Right ventricle myocardium superior (tissue), 1 donor: ENCODE measurements around the gene AIFM2. TPM values are rescaled to one million over a fixed set of nuclear protein-coding genes. Genes with fewer than 3 reads are reported as not detected.

Source experiments
- ATAC-seq: fragments of 200-7000 bp; cut with Tn5 transposase; one replicate; pipeline ENCODE4 v1.9.1; 2020; ENCODE audit warnings: mild to moderate bottlenecking; ENCODE audit not compliant: poor library complexity
- DNase-seq: peaks from one replicate; pipeline ENCODE4 v3.0.0-alpha.2; 2020
- intact Hi-C: fragments of 100-400 bp; cut with DNase I; formaldehyde crosslinking; loops from one replicate; pipeline ENCODE4 v1.11.2; 2022
- total RNA-seq: library from RNA; stranded (reverse); fragmentation: NEBNext Ultra II Directional; extraction: Animal tissue kit (Norgen Biotek cat#: 25700); gene quantifications from one replicate; pipeline ENCODE4 v1.2.1, GENCODE V29; 2021
- donor health status: DM: no; HTN: yes; CAD: no; lungs with severe emphysema.

AIFM2 gene
- total RNA-seq, 1 donor from 2014 or later, result 20.2 TPM

DNA sequence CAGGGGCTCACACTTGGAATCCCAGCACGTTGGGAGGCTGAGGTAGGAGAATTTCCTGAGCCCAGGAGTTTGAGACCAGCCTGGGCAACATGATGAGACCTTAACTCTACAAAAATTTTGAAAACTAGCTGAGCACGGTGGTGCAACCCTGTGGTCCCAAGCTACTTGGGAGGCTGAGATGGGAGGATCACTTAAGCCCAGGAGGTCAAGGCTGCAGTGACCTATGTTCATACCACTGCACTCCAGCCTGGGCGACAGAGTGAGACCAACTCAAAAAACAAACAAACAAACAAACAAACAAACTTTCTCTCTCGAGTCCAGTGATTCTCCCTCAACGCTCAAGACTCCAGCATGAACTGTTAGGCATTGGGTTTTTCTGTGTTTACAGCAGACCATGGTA lies 15.9 kb upstream of the AIFM2 start:
- intact Hi-C loops, result no loop called here
- DNase-seq, result no peak
- ATAC-seq, result no peak

DNA sequence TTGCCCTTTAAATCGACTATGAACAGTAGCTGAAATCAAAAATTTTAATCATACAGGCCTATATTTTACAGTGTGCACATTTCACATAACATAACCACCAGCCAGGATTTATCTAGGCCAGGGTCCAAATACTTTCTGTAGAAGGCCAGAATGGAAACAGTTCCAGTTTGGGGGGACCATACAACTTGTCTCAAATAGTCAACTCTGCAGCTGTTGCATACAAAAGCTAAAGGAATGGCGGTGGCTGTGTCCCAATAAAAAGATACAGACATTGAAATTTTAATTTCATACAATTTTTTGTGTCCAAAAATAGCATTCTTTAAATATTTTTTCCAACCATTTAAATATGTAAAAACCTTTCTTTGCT lies 14.6 kb upstream of the AIFM2 start:
- ATAC-seq, result no peak
- intact Hi-C loops, result no loop called here
- no peak for DNase-seq

DNA sequence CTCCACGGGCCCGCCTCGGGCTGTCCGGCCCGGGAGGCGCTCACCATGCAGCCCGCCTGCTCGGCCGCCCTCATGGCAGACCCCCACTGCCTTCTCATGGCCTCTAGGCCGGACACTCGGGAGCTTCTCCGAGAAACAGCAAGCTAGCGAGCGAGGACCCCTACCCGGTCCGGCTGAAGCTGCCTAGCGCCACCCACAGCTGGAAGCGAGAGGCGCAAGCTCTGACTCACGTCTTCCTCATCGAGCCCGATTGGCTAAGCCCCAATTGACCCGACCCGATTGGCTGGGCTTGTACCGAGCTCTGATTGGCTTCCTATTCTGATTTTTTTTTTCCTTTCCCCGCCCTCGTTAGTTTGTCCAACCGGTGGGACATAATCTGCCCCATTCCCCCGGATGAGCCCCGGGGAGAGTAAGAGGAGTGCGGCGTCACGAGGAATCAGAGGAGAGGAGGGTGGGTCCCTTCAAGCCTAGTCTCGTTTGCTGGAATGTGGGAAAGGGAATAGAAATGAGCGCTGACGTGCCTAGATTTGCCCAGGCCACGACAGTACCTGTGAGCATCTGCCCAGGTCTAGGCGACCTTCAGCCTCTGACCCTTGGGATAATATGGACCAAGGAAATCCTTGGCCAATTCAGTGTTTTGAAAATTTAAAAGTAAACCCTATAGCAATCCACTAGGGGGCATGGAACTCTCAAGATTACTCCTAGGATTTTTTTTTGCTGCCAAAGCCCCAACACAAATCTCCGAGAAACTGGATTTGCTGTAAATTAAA lies 14.0 kb upstream of the AIFM2 start, which contains the start of gene TYSND1:
TSS of gene TYSND1 (minus strand) at position 212 of the 770 bp plus-strand sequence. CDS start at position 98, 114 bp downstream.
- peak; percentile 97 for DNase-seq
- intact Hi-C loops, result no loop called here
- ATAC-seq, result peak; percentile 95

DNA sequence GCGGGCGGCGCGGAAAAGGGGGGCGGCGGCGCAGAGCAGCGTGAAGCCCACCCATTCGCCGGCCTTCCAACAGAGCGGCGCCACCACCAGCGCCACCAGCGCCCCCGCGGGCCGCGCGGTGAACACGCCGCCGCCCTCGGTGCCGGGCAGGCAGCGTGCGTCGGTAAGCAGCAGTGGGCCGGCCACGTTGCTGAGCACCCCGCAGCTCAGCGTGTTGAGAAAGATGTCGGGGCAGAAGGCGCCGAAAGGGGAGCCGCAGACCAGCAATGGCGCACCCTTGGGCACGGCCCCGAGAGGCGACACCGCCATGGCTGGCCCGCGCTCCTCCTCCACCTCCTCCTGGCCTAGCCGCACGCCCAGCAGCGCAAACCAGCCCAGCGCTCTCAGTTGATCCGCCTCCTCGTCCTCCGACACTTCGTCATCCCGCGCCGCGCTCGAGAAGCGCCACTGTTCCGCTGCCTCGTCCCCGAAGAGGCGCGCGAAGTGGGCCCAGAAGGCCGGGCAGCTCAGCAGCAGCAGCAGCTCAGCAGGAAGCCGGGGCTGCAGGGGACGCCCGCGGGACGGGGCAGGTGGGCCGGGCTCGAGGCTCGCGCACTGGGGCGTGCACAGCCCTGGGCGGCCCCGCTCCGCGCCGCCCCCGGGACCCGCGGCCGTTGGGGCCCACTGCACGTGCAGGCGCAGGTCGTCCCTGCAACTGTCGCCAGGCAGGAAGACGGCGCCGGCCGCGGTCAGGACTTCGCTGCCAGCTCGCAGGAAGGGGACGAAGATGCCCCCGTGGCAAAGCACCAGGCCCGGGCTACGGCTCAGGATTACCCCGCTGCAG lies 13.3 kb upstream of the AIFM2 start:
- peak; percentile 77 for ATAC-seq
- peak; percentile 82 for DNase-seq
- intact Hi-C loops, result no loop called here

DNA sequence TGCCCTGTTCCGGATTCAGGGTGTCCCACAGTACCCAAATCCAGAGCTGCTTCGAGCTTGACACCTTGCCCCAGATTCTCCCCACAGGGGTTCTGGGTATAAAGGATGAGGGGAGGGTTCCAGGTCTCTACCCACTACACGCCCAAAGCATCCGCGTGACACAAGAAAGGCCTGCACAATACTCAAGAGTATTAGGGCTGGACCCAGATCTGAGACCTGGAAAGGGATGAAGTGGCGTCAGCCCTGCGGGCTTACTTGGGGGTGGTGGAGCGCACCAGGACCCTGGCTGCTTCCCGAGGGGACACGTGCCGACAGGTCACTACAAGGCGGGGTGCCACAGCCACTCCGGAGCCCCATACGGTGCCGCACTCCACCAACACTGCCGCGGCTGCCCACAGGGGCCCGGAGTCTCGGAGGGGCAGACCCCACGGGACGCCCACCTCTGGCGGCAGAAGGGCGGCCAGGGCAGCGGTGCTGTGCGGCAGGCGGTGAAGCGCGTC lies 12.6 kb upstream of the AIFM2 start:
- DNase-seq (no peak), ATAC-seq (no peak)
- intact Hi-C loops, result no loop called here

DNA sequence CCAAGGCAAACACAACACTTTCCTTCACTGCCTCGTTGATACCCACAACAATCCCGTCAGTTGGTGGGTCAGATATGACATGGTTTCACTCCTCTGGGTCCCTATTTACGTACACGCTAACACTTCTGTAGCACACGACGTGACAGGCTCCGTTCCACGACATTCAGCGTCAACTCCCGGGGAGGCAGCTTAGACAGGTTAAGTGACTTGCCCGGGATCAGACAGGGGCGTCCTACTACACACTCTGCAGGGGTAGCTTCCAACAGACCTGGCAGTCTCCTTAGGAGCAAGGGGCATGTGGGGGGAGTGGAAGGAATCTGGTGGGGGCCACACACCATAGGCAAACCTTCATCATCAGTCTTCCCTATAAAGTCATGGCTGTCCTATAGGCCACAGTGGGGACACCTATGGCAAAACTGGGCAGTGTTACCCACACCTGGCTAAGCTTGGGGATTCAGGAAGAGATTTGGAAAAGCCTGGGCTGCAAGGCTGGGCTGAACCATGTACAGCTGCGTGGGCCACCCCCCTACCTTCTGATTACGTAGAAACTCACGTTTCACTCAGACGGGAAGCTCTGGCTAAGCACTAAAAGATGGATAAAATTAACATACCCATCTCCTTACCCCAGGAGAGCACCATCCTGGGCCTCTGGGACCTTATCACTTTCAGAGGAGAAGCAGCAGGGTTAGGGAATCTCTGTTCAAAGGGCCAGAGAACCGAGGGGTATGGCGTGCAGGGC lies 11.9 kb upstream of the AIFM2 start:
- intact Hi-C loops, result no loop called here
- DNase-seq (no peak), ATAC-seq (no peak)

DNA sequence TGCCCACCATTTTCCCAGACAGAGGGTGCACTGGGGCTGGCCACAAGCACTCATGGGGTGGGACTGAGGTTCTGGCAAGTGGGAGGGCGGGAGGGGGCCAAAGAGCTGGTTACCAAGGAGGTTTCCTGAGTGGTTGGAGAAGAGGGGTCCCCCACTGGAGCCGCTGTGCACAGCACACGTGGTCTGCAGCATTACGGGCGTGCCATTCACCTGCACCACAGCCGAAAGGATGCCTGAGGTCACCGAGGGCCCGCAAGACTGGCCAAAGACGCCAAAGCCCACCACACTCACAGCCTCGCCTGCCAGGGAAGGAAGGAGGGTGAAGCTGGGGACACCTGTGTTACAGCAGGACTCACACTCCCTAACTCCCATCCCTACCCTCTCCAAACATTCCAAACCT lies 9.9 kb upstream of the AIFM2 start:
- DNase-seq, result no peak
- no peak for ATAC-seq
- intact Hi-C loops, result no loop called here

- DNase-seq, result no peak
- intact Hi-C loops, result no loop called here
- ATAC-seq, result no peak
Measured at GRCh38 chr10:70140297-70140696, 7.7 kb upstream of the AIFM2 start.

GRCh38 chr10:70139997-70140250 lies 7.3 kb upstream of the AIFM2 start:
- DNase-seq (no peak), ATAC-seq (no peak)
- intact Hi-C loops, result no loop called here

DNA sequence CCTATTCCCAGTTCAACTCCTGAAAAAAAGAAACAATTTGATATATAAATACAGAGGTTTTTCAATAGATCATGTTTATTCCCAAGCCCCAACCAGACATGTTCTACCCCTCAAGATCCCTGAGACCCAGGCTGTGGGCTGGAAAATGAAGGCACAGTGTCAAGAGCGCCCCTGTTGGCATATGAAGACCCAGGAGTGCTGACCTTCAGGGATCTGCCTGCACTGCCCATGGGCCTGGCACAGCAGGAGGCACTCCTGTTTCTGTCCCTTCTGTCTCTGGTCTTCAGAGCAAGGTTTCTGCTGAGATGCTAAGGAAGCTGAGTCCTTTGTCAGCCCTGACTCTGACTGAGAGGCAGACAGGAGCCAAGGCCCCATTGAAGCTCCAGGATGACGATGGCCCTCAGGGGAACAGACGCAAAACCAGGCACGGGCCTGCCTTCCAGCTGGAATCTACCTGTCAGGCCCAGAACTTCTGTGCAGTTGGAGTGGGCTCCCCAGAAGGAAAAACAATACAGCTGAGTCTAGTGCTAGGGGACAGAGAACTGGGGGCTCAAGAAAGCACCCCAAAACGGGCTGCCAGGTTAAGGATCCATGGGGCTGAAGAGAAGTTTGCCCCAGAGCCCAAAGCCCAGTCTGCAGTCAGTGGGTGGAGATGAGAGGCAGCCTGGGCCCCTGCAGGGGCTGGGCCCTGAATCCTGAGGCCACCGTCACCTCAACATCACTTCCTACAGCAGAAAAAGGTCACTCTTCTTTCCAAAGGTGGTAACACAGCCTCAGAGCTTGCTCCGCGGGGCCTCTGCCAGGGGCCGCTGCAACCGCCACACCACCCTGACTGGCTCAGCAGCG lies 6.7 kb upstream of the AIFM2 start:
- ATAC-seq (no peak), DNase-seq (no peak)
- intact Hi-C loops, result no loop called here

- no peak for ATAC-seq
- DNase-seq, result no peak
- intact Hi-C loops, result no loop called here
Measured at GRCh38 chr10:70137927-70138883, 5.6 kb upstream of the AIFM2 start.

- intact Hi-C loops, result no loop called here
- no peak for ATAC-seq
- no peak for DNase-seq
Measured at GRCh38 chr10:70137135-70137534, 4.5 kb upstream of the AIFM2 start.

DNA sequence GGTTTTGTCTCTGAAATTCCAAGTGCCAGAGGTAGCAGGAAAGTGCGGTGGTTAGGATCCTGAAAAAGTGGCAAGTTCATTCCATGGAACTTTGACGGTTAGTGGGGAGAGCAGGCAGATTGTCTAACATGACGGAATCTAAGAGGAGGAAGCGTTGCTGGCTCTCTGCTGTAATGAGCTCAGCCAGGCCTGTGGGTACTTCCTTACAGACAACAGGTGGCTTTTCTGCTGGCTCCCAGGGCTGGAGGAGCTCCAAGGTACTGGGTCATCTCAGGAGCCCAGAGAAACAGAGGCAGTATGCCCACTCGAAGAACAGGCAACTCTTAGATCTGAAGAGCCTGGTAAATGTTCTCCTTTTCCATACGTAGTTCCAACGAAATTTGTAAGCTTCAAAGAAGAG lies 3.1 kb upstream of the AIFM2 start:
- no peak for DNase-seq
- intact Hi-C loops, result no loop called here
- no peak for ATAC-seq

DNA sequence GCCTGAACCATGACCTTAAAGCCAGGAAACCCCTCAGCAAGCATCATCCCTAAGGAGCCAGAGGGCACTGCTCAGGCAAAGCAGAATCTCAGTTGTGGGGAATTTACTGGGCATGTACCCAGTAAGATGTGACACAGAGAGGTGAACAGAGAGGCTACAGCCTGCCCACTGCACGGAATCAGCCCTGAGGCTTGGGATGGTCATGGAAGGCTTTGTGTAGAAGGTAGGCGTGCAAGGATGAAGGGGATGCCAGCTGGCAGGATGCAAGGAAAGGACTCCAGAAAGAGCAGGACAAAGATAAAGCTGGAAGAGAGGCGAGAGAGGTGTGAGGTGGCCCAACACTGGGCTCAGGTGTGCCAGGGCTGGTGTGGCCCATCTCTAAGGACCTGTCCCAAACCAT lies 2.4 kb upstream of the AIFM2 start:
- DNase-seq, result no peak
- ATAC-seq, result no peak
- intact Hi-C loops, result no loop called here

- intact Hi-C loops, result no loop called here
Measured at GRCh38 chr10:70131560-70131937, 1.1 kb downstream of the AIFM2 start.

DNA sequence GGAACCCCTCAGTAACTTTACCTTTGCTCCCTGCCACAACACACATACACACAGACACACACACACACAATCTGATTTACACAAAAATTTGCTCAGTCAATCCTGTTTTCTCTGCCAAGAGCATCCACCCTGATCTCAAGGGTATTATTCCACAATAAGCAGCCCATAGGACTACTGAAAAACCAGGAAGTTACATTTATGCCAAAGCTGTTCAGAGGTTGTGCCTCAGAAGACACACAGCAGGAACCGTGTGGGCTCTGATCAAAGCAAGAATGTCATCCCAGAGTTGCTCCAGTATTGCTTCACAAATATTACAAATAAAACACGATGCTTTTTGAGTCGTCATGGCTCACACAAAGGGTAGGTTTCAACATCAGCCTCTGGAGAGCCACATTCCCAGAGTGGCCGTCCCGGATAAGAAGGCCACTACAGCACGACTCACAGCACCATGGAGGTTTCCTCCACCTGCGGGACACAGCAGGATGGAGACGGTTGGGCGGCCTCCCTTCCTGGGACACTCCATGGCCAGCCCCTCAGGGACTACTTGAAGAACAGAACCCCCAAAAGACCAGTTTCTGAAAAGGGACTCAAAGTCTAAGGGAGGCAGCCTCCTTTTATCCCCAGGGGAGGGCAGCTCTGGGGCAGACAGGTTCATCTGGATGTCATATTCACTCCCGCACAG lies 1.6 kb downstream of the AIFM2 start:
- DNase-seq (no peak), ATAC-seq (peak; percentile 5)
- intact Hi-C loops, result no loop called here

More at GRCh38 chr10:70131560-70131937, 1.1 kb downstream of the AIFM2 start:
- ATAC-seq, result no peak
- no peak for DNase-seq

GRCh38 chr10:70126700-70127395 lies 5.8 kb downstream of the AIFM2 start:
- intact Hi-C loops, result no loop called here
- DNase-seq (no peak), ATAC-seq (no peak)
